Sigmoid colon (tissue), 7 donors: ENCODE data around the gene GLYATL2. TPM values are rescaled to one million over a fixed set of nuclear protein-coding genes. Genes with fewer than 3 reads are reported as not detected.

ENCODE experiments used
- DNase-seq: peaks from one replicate; pipeline ENCODE4 v3.0.0-alpha.2; 2019
- H3K27ac ChIP-seq, 4 donors: fragments of 200-600 bp; sonication (generic); one replicate each; pipeline ENCODE4 v1.5.1; 2016 to 2019; ENCODE audit warnings: mild to moderate bottlenecking in 1 of 4
- H3K27me3 ChIP-seq, 3 donors: fragments of 200-600 bp; sonication (generic); one replicate each; pipeline ENCODE4 v1.5.1; 2019; ENCODE audit warnings: mild to moderate bottlenecking in 1 of 3
- H3K36me3 ChIP-seq, 4 donors: fragments of 200-600 bp; sonication (generic); one replicate each; pipeline ENCODE4 v1.5.1; 2016 to 2019
- H3K4me1 ChIP-seq, 4 donors: fragments of 200-600 bp; sonication (generic); one replicate each; pipeline ENCODE4 v1.5.1; 2017 to 2019
- H3K4me3 ChIP-seq, 4 donors: fragments of 200-600 bp; sonication (generic); one replicate each; pipeline ENCODE4 v1.5.1; 2017 to 2019; ENCODE audit warnings: mild to moderate bottlenecking in 2 of 4, moderate library complexity in 1 of 4
- H3K9me3 ChIP-seq, 4 donors: fragments of 200-600 bp in 3 of 4; sonication (generic) in 3 of 4; one replicate each; pipeline versions ENCODE4 v1.5.1 to v1.6.1; 2013 to 2019
- EP300 ChIP-seq, 4 donors: sonication (generic); formaldehyde crosslinking; IDR thresholded peaks; one replicate each; pipeline ENCODE4 v1.6.1; 2017; ENCODE audit warnings: antibody characterized with exemption in 4 of 4
- POLR2A ChIP-seq, 2 donors: fragments of 450-650 bp; IDR thresholded peaks; one replicate each; pipeline ENCODE4 v1.6.1; 2016; ENCODE audit warnings: antibody characterized with exemption in 2 of 2, mild to moderate bottlenecking in 2 of 2, moderate library complexity in 2 of 2
- POLR2AphosphoS5 ChIP-seq, 4 donors: sonication (generic); formaldehyde crosslinking; IDR thresholded peaks; one replicate each; pipeline ENCODE4 v1.6.1; 2017; ENCODE audit warnings: antibody characterized with exemption in 4 of 4
- WGBS, 2 donors: extraction: QIAGEN DNeasy Blood & Tissue Kit; methylation state at CpG; one replicate each; pipeline ENCODE4 v1.1.7; 2013; 5-methylcytosine and 5-hydroxymethylcytosine counted together
- intact Hi-C: fragments of 100-400 bp; cut with DNase I; formaldehyde crosslinking; loops from one replicate; pipeline ENCODE4 v1.15.1; 2023
- polyA plus RNA-seq, 3 donors: library from polyadenylated mRNA; stranded (reverse); fragments of 200-250 nt; gene quantifications; one replicate each; pipeline ENCODE4 v1.2.3, GENCODE V29; 2013
- total RNA-seq, 4 donors: library from RNA; depleted of rRNA; stranded (reverse); fragments of >200 nt; gene quantifications; one replicate each; pipeline ENCODE4 v1.1.0, GENCODE V29; 2016
- TF ChIP-seq, protein P1 (sequence below), 4 experiments: fragments of 450-650 bp in 3 of 4; fragments of 200-600 bp in 1 of 4; IDR thresholded peaks; one replicate each; pipeline ENCODE4 v1.5.1; 2016 to 2019; ENCODE audit warnings: antibody characterized with exemption in 4 of 4, mild to moderate bottlenecking in 3 of 4, moderate library complexity in 2 of 4
- donor health status: healthy with polysubstance abuse.
- donor health status: Bipolar disorder and iron deficiency.
- donor health status: healthy.

GLYATL2 gene
- total and polyA plus RNA-seq, 7 donors = 0.06 TPM; not detected in 6

DNA sequence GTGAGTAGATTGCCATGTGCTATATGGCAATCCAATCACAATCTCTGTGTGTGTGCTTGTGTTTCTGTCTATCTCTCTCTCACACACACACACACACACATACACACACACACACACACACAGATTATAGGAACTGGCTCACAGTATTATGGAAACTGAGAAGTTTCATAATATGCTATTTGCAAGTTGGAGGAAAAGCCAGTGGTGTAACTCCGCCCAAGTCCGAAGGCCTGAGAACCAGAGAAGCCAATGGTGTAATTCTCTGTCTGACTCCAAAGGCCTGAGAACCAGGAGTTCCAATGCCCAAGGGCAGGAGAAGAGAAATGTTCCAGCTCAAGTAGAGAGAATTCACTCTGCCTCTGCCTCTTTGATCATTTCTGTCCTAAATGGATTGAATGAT is 37.2 kb downstream of the GLYATL2 start:
- Histone ChIP-seq H3K9me3 (no peaks in the 10 kb centered on the region), H3K27ac (no peak overlapping the region), H3K27me3 (no peaks in the 10 kb centered on the region), H3K36me3 (no peaks in the 10 kb centered on the region), H3K4me1 (no peaks in the 10 kb centered on the region), H3K4me3 (no peak overlapping the region)
- WGBS, 2 donors = 89 to 90% methylated on average over 2 of the region's 2 CpGs
- DNase-seq = no peak
- TF ChIP-seq POLR2AphosphoS5 (IDR thresholded peaks at IDR 0.05) (no peak), EP300 (IDR thresholded peaks at IDR 0.05) (no peak), POLR2A (IDR thresholded peaks at IDR 0.05) (no peak)
- TF ChIP-seq, protein P1, sequence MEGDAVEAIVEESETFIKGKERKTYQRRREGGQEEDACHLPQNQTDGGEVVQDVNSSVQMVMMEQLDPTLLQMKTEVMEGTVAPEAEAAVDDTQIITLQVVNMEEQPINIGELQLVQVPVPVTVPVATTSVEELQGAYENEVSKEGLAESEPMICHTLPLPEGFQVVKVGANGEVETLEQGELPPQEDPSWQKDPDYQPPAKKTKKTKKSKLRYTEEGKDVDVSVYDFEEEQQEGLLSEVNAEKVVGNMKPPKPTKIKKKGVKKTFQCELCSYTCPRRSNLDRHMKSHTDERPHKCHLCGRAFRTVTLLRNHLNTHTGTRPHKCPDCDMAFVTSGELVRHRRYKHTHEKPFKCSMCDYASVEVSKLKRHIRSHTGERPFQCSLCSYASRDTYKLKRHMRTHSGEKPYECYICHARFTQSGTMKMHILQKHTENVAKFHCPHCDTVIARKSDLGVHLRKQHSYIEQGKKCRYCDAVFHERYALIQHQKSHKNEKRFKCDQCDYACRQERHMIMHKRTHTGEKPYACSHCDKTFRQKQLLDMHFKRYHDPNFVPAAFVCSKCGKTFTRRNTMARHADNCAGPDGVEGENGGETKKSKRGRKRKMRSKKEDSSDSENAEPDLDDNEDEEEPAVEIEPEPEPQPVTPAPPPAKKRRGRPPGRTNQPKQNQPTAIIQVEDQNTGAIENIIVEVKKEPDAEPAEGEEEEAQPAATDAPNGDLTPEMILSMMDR (IDR thresholded peaks at IDR 0.05) = no peak
- intact Hi-C loops = no loop called here

DNA sequence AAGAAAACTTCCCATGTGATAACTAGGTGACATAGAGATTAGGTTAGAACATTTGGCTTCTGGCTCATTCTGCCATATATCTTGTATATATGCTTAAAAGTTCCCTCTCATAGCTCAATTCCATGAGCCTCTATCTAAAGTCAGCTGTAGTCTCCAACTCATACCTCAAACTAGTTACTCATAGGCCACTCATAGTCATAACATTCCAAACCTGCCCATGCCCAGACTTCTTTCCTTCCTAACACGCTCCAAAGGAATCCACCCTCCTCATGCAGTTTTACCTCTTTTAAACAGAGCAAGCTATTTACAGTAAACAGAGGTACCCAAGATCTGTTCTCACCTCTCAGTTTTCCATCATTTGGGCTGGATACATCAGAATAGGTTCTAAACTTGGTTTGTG is 39.4 kb downstream of the GLYATL2 start:
- no peak overlapping the region for H3K4me3 ChIP-seq
- no peaks in the 10 kb centered on the region for H3K4me1 ChIP-seq
- no peaks in the 10 kb centered on the region for H3K36me3 ChIP-seq
- H3K27ac ChIP-seq = no peak overlapping the region
- intact Hi-C loops = no loop called here
- no peaks in the 10 kb centered on the region for H3K27me3 ChIP-seq
- TF ChIP-seq EP300 (IDR thresholded peaks at IDR 0.05) (no peak), POLR2A (IDR thresholded peaks at IDR 0.05) (no peak), POLR2AphosphoS5 (IDR thresholded peaks at IDR 0.05) (no peak)
- TF ChIP-seq, protein P1 (IDR thresholded peaks at IDR 0.05) = no peak
- H3K9me3 ChIP-seq = no peaks in the 10 kb centered on the region
- DNase-seq = no peak
- 76 to 90% methylated on average over 1 of the region's 1 CpG for WGBS, 2 donors

DNA sequence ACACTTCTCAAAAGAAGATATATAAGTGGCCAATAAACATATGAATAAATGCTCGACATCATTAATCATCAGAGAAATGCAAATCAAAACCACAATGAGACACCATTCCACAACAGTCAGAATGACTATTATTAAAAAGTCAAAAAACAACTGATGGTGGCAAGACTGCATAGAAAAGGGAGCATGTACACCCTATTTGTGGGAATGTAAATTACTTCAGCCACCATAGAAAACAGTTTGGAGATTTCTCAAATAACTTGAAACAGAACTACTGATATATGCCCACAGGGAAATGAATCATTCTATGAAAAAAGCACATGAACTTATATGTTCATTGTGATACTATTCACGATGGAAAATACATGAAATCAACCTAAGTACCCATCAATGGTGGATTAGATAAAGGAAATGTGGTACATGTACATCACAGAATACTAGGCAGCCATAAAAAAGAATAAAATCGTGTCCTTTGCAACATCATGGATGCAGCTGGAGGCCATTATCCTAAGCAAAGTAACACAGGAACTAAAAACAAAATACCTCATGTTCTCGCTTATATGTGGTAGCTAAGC is 42.4 kb downstream of the GLYATL2 start:
- no peak for DNase-seq
- H3K27me3 ChIP-seq = no peaks in the 10 kb centered on the region
- H3K4me3 ChIP-seq = no peak overlapping the region
- TF ChIP-seq EP300 (IDR thresholded peaks at IDR 0.05) (no peak), POLR2AphosphoS5 (IDR thresholded peaks at IDR 0.05) (no peak), POLR2A (IDR thresholded peaks at IDR 0.05) (no peak)
- TF ChIP-seq, protein P1 (IDR thresholded peaks at IDR 0.05) = no peak
- 72 to 82% methylated on average over 4 of the region's 4 CpGs for WGBS, 2 donors
- H3K36me3 ChIP-seq = no peaks in the 10 kb centered on the region
- H3K4me1 ChIP-seq = no peaks in the 10 kb centered on the region
- H3K9me3 ChIP-seq = no peaks in the 10 kb centered on the region
- intact Hi-C loops = no loop called here
- no peak overlapping the region for H3K27ac ChIP-seq

DNA sequence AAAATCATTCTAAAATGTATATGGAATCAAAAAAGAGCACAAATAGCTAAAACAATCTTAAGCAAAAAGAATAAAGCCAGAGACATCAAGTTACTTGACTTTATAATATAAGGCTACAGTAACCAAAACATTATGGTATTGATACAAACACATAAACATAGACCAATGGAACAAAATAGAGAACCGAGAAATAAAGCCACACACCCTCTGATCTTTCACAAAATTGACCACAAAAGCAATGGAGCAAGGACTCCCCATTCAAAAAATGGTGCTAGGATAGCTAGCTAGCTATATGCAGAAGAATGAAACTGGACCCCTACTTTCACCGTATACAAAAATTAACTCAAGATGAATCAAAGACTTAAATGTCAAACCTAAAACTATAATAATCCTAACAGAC is 43.2 kb downstream of the GLYATL2 start:
- Histone ChIP-seq H3K36me3 (no peaks in the 10 kb centered on the region), H3K4me3 (no peak overlapping the region), H3K4me1 (no peaks in the 10 kb centered on the region), H3K27me3 (no peaks in the 10 kb centered on the region), H3K9me3 (no peaks in the 10 kb centered on the region), H3K27ac (no peak overlapping the region)
- no peak for DNase-seq
- intact Hi-C loops = no loop called here
- TF ChIP-seq, protein P1 (IDR thresholded peaks at IDR 0.05) = no peak
- TF ChIP-seq POLR2AphosphoS5 (IDR thresholded peaks at IDR 0.05) (no peak), POLR2A (IDR thresholded peaks at IDR 0.05) (no peak), EP300 (IDR thresholded peaks at IDR 0.05) (no peak)
- 79 to 84% methylated on average over 2 of the region's 2 CpGs for WGBS, 2 donors

DNA sequence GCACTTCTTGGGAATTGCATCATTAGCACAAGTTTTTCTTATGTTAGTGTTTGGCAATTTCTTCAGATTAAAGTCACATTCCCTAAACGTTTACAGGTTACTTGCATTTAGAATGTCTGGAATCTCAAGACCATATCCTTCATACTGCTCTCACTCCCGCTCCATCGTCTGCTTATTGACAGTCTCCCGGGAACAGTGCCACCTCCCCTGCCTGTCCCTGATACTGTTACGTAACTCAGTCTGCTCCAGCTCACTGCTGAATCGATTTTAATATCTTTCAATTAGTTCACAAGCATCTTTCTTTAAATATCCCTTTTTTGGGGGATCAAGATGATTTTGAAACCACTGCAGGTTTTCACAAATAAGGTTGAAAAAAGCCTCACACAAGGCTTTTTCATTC is 48.2 kb downstream of the GLYATL2 start:
- 19 to 48% methylated on average over 6 of the region's 6 CpGs for WGBS, 2 donors
- TF ChIP-seq POLR2AphosphoS5 (IDR thresholded peaks at IDR 0.05) (no peak), EP300 (IDR thresholded peaks at IDR 0.05) (no peak), POLR2A (IDR thresholded peaks at IDR 0.05) (no peak)
- TF ChIP-seq, protein P1 (IDR thresholded peaks at IDR 0.05) = no peak
- Histone ChIP-seq H3K4me1 (no peaks in the 10 kb centered on the region), H3K36me3 (no peaks in the 10 kb centered on the region), H3K9me3 (no peaks in the 10 kb centered on the region), H3K27ac (no peak overlapping the region), H3K4me3 (no peak overlapping the region), H3K27me3 (no peaks in the 10 kb centered on the region)
- intact Hi-C loops = no loop called here
- no peak for DNase-seq
